K562 (cell line): ENCODE measurements around the gene VTN. TPM values are rescaled to one million over a fixed set of nuclear protein-coding genes. Genes with fewer than 3 reads are reported as not detected.

Experiments
- ASH1L ChIP-seq: fragments of 450-650 bp; IDR thresholded peaks from 2 replicates; pipeline ENCODE4 v1.6.1; 2018; ENCODE audit warnings: borderline replicate concordance, mild to moderate bottlenecking, low read depth; ENCODE audit not compliant: partially characterized antibody
- BACH1 ChIP-seq: fragments of 200-800 bp; sonication (Bioruptor generic); IDR thresholded peaks from 2 replicates; pipeline ENCODE4 v1.6.1; 2016; ENCODE audit warnings: missing genetic modification characterization, missing compliant biosample characterization
- C11orf30 ChIP-seq: fragments of 450-650 bp; IDR thresholded peaks from 2 replicates; pipeline ENCODE4 v1.6.1; 2016; ENCODE audit warnings: low read depth, mild to moderate bottlenecking
- CBX8 ChIP-seq: fragments of 200-600 bp; sonication (generic); IDR thresholded peaks from 2 replicates; pipeline ENCODE4 v1.6.1; 2012; ENCODE audit warnings: borderline replicate concordance, mixed run types, low read depth, mild to moderate bottlenecking, moderate library complexity, mixed read lengths, low read length, control low read depth, inconsistent platforms; ENCODE audit not compliant: poor library complexity, severe bottlenecking; ENCODE audit errors: extremely low read depth
- CHCHD3 ChIP-seq: fragments of 250-450 bp; sonication (Bioruptor Pico); IDR thresholded peaks from 2 replicates; pipeline ENCODE4 v2.1.2; 2022; ENCODE audit warnings: mild to moderate bottlenecking
- CHD2 ChIP-seq: IDR thresholded peaks from 2 replicates; pipeline ENCODE4 v1.6.1; 2011; ENCODE audit warnings: low read depth, low read length
- ELF4 ChIP-seq: fragments of 450-650 bp; formaldehyde crosslinking; IDR thresholded peaks from 2 replicates; pipeline ENCODE4 v1.4.0; 2022; ENCODE audit warnings: missing genetic modification characterization
- FIP1L1 ChIP-seq: fragments of 200-400 bp; formaldehyde crosslinking; IDR thresholded peaks from 2 replicates; pipeline ENCODE4 v1.6.1; 2018; ENCODE audit warnings: mild to moderate bottlenecking, low read depth, low read length; ENCODE audit not compliant: poor library complexity, severe bottlenecking
- FOXJ2 ChIP-seq: fragments of 200-800 bp; sonication (Bioruptor generic); IDR thresholded peaks from 2 replicates; pipeline ENCODE4 v1.6.1; 2016; ENCODE audit warnings: missing genetic modification characterization, missing compliant biosample characterization
- HCFC1 ChIP-seq: IDR thresholded peaks from 2 replicates; pipeline ENCODE4 v1.6.1; 2012; ENCODE audit warnings: low read depth, low read length, improper control_type of control experiment
- JUN ChIP-seq, 2 experiments: sonication (generic) in 1 of 2; formaldehyde crosslinking in 1 of 2; IDR thresholded peaks; 2 replicates each; pipeline versions ENCODE4 v1.6.1 to v1.8.0; 2012 to 2022; ENCODE audit warnings: borderline replicate concordance in 2 of 2, mild to moderate bottlenecking in 2 of 2, improper control_type of control experiment in 1 of 2, low read depth in 1 of 2, low read length in 1 of 2, missing genetic modification reagents in 1 of 2
- MBD2 ChIP-seq: sonication (generic); IDR thresholded peaks from 2 replicates; pipeline ENCODE4 v1.6.1; 2016; ENCODE audit warnings: low read depth, borderline replicate concordance
- MYC ChIP-seq, 2 experiments: fragments of 250-450 bp in 1 of 2; sonication (Bioruptor Pico) in 1 of 2; IDR thresholded peaks; 2 replicates each; pipeline versions ENCODE4 v1.5.1 to v1.6.1; 2012 to 2021; ENCODE audit warnings: low read depth in 2 of 2, borderline replicate concordance in 1 of 2, improper control_type of control experiment in 1 of 2, low read length in 1 of 2, mild to moderate bottlenecking in 1 of 2, moderate library complexity in 1 of 2
- PRMT5 ChIP-seq: sonication (generic); formaldehyde crosslinking; IDR thresholded peaks from 2 replicates; pipeline ENCODE4 v1.5.0; 2020; ENCODE audit warnings: missing genetic modification reagents
- RUNX1 ChIP-seq: sonication (generic); IDR thresholded peaks from 2 replicates; pipeline ENCODE4 v1.6.1; 2016; ENCODE audit warnings: antibody characterized with exemption, low read depth
- SOX6 ChIP-seq: fragments of 450-650 bp; IDR thresholded peaks from 2 replicates; pipeline ENCODE4 v1.6.1; 2014; ENCODE audit warnings: mild to moderate bottlenecking
- STAT5A ChIP-seq: IDR thresholded peaks from 2 replicates; pipeline ENCODE4 v1.6.1; 2012; ENCODE audit warnings: low read length, inconsistent platforms, borderline replicate concordance
- TAF9B ChIP-seq: fragments of 450-650 bp; IDR thresholded peaks from 2 replicates; pipeline ENCODE4 v1.6.1; 2018; ENCODE audit warnings: mild to moderate bottlenecking; ENCODE audit not compliant: partially characterized antibody
- TCFL5 ChIP-seq: fragments of 250-450 bp; sonication (Bioruptor Pico); conservative IDR thresholded peaks from 2 replicates; pipeline ENCODE4 v1.6.1; 2021; ENCODE audit warnings: mild to moderate bottlenecking, moderate library complexity, matching md5 sums
- TEAD2 ChIP-seq: fragments of 450-650 bp; IDR thresholded peaks from 2 replicates; pipeline ENCODE4 v1.6.1; 2016; ENCODE audit warnings: missing genetic modification characterization, control low read depth, missing compliant biosample characterization
- ZNF174 ChIP-seq: fragments of 250-450 bp; sonication (Bioruptor Pico); IDR thresholded peaks from 2 replicates; pipeline ENCODE4 v1.4.0; 2020; ENCODE audit warnings: mild to moderate bottlenecking
- ZNF3 ChIP-seq: fragments of 250-450 bp; sonication (Bioruptor Pico); IDR thresholded peaks from 2 replicates; pipeline ENCODE4 v1.5.0; 2021; ENCODE audit warnings: mild to moderate bottlenecking, moderate library complexity
- ZNF395 ChIP-seq: fragments of 200-800 bp; sonication (Bioruptor generic); IDR thresholded peaks from 2 replicates; pipeline ENCODE4 v1.6.1; 2017; ENCODE audit warnings: missing genetic modification characterization, missing compliant biosample characterization
- ZNF431 ChIP-seq: sonication (generic); formaldehyde crosslinking; IDR thresholded peaks from 2 replicates; pipeline ENCODE4 v1.8.0; 2022; ENCODE audit warnings: mild to moderate bottlenecking, missing genetic modification reagents
- ZNF444 ChIP-seq: fragments of 250-450 bp; sonication (Bioruptor Pico); IDR thresholded peaks from 2 replicates; pipeline ENCODE4 v1.4.0; 2020; ENCODE audit warnings: mild to moderate bottlenecking, moderate library complexity
- ZNF740 ChIP-seq, 3 experiments: fragments of 200-800 bp in 1 of 3; sonication (Bioruptor generic) in 1 of 3; sonication (generic) in 1 of 3; formaldehyde crosslinking in 1 of 3; IDR thresholded peaks; 2 replicates each; pipeline versions ENCODE4 v1.6.1 to v1.8.0; 2016 to 2022; ENCODE audit warnings: mild to moderate bottlenecking in 2 of 3, missing compliant biosample characterization in 2 of 3, missing genetic modification characterization in 2 of 3, missing genetic modification reagents in 1 of 3
- polyA plus RNA-seq, 8 experiments: library from polyadenylated mRNA; depleted of rRNA in 4 of 8; stranded (reverse) in 5 of 8; unstranded in 3 of 8; fragments of >200 nt; fragmentation: Nextera tagmentation in 2 of 8; fragmentation: Illumina TruSeq in 1 of 8; extraction: Ambion mirVana in 2 of 8; extraction: Trizol in 1 of 8; gene quantifications; 2 replicates each; pipeline versions ENCODE4 v1.2.1 to v1.2.3, GENCODE V29; 2011 to 2014; ENCODE audit warnings: inconsistent platforms in 1 of 8, missing spikeins in 1 of 8
- total RNA-seq, 7 experiments: library from RNA; depleted of rRNA in 6 of 7; stranded (reverse); fragments of >200 nt in 6 of 7; fragmentation: Illumina TruSeq in 2 of 7; extraction: Trizol in 2 of 7; gene quantifications; 2 replicates each; pipeline versions ENCODE4 v1.2.1 to v1.2.3, GENCODE V29; 2011 to 2021; ENCODE audit warnings: low replicate concordance in 1 of 7

The VTN gene
- total and polyA plus RNA-seq, 9 of the 15 experiments (the other 6 are each of a cell fraction or from before 2014, with no cell fraction given): 0.13 to 1.0 (median 0.29) TPM; not detected in 1

GRCh38 chr17:28318759-28319597 is 51.1 kb downstream of the VTN start, which contains the start of gene TMEM97 (continued):
- no peak for TF ChIP-seq CHCHD3 (CRISPR knock-in tag)
- TF ChIP-seq ZNF174 (CRISPR knock-in tag): no peak
- TF ChIP-seq C11orf30: peak; percentile 77
- no peak for TF ChIP-seq TEAD2
- no peak for TF ChIP-seq STAT5A
- 0 out of 2 replicates have a peak, but pooled peaks have one; percentile 32 for TF ChIP-seq SOX6
- peak; percentile 72; the same call in 1 of the 2 replicates for TF ChIP-seq CHD2
- no peak for TF ChIP-seq ELF4 (CRISPR knock-in tag)
- no peak for TF ChIP-seq ZNF740 (CRISPR knock-in tag; IDR thresholded peaks at IDR 0.05)
- TF ChIP-seq ZNF740 (tag; IDR thresholded peaks at IDR 0.05): no peak
- peak; percentile 78; the same call in 1 of the 2 replicates for TF ChIP-seq MBD2
- peak; percentile 77 for TF ChIP-seq ASH1L
- TF ChIP-seq BACH1 (tag): no peak
- TF ChIP-seq MYC (IDR thresholded peaks at IDR 0.05; ENCODE audit: low read depth, low read length): peak; percentile 97
- TF ChIP-seq MYC (CRISPR knock-in tag; IDR thresholded peaks at IDR 0.05; ENCODE audit: borderline replicate concordance, low read depth): no peak
- no peak for TF ChIP-seq PRMT5 (CRISPR knock-in tag)
- peak; percentile 75 for TF ChIP-seq TAF9B
- peak; percentile 59; the same call in 1 of the 2 replicates for TF ChIP-seq JUN (IDR thresholded peaks at IDR 0.05; ENCODE audit: borderline replicate concordance, low read depth, low read length)
- no peak for TF ChIP-seq JUN (CRISPR knock-in tag; IDR thresholded peaks at IDR 0.05; ENCODE audit: borderline replicate concordance)
- TF ChIP-seq ZNF395 (CRISPR knock-in tag): peak; percentile 74; the same call in 1 of the 2 replicates
- no peak for TF ChIP-seq FIP1L1
- no peak for TF ChIP-seq ZNF444 (CRISPR knock-in tag)
- no peak for TF ChIP-seq ZNF3 (CRISPR knock-in tag)
- no peak for TF ChIP-seq FOXJ2 (tag)
- TF ChIP-seq ZNF431 (CRISPR knock-in tag): peak; percentile 68
- no peak for TF ChIP-seq RUNX1
- TF ChIP-seq TCFL5 (CRISPR knock-in tag): no peak
- TF ChIP-seq CBX8: no peak
- TF ChIP-seq HCFC1: no peak
